Kidney glomerular epithelial cell (primary cell): Measurements from ENCODE around the gene ZNF581.

ENCODE experiments used
- DNase-seq: peaks from one replicate; lab custom pipeline; 2025; lab: John Stamatoyannopoulos, UW

Gene ZNF581

GRCh38 chr19:55679343-55680257 is 36.2 kb downstream of the ZNF581 start:
- peak; percentile 13 for DNase-seq

GRCh38 chr19:55680339-55681130 is 37.1 kb downstream of the ZNF581 start:
- DNase-seq: no peak

DNA sequence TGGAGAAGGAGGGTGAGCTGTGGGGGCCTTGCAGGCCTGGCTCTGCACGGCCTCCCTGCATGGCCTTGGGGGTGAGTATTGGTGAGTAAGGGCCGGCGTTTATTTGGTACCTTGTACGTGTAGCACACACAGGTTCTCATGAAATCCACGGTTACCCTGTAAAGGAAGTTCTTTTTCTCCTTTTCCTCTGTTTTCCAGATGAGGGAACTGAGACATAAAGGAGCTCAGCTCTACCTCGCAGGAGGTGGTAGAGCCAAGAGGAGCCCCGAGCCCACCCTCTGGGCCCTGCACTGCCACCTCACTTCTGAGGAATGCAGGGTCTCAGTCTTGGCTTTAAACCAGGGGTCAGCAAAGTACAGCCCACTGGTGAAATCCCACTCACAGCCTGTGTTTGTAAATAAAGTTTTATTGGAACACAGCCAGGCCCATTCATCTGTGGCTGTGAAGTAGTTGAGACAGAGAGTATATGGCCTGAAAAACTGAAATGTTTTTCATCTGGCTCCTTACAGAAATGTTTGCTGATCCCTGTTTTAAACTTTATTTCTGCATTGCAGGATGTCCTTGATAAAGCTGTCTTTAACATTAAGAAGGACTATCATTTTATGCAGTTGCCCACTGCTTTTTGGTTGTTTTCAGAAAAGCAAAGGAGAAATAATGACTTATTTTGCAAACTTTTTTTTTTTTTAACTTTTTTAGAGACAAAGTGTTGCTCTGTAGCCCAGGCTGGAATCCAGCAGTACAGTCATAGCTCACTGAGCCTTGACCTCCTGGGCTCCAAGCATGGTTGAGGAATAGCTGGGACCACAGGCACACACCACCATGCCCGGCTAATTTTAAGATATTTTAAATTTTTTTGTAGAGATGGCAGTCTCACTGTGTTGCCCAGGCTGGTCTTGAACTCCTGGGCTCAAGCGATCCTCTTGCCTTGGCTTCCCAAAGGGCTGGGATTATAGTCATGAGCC is 38.0 kb downstream of the ZNF581 start:
- DNase-seq: no peak

DNA sequence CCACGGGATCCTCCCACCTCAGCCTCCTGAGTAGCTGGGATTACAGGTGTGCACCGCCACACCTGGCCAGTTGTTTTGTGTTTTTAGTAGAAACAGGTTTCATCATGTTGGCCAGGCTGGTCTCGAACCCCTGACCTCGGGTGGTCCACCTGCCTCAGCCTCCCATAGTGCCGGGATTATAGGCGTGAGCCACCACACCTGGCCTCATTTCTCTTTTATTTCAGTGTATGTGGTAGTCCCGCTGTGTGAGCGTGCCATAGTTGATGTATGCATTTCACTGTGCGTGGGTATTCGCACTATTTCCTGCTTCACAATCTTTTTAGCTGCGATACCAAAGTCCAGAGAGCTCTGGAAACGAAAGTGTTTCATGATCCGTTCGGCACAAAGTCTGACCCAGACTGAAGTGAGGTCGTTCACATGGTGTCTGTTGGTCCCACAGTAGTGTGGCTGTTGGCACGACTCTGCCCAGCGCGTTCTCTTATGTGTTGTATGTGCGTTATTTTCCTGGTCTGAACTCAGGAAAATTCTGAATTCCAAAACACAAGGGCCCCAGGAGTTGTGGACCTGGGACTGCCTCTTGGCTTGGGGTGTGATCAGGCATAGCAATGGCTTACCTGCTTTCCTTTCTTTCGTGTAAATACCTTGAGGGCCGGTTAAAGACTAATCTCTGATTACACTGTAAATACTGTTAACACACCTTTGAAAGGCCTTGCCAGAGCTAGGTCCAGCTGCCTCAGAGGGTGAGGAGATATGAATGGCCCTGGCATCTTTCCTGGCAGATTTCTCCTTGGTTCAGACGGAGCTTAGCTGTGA is 40.2 kb downstream of the ZNF581 start:
- no peak for DNase-seq

- DNase-seq: no peak
These were observed 41.7 kb downstream of the ZNF581 start for GRCh38 chr19:55684946-55685681.

- DNase-seq: no peak
These were observed 42.3 kb downstream of the ZNF581 start for GRCh38 chr19:55685776-55686175.

DNA sequence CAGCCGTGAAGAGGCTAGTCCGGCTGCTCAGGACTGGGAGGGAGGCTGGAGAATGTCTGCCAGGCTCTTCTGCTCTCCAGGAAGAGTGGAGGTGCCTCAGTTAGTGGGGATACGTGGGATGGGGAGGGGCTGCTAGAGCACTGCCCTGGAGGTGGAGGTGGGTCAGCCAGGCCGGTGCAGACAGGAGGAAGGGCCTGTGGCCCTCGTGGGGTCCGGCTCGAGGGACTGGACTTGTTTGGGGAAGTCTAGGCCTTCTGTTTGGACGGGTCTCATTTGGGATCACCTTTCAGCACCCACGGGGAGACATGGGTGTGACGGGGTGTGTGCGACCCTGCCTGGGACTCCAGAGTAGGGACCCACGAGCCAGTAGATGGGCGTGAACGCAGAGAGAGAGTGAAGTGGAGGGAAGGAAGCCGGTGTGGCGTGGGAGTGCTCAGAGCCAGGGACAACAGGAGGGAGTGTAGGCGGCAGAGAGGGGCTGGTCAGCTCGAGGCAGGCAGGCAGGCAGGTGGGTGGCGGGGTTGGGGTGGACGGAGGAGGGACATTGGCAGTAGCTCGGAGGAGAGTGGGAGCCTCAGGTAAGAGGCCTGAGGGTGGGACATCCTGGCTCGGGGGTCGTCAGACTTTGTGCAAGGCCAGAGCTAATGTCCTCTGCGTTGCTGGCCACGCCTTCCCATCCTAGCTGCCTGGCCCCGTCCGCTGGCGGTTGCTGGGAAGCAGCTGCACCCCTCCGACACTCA is 43.0 kb downstream of the ZNF581 start:
- DNase-seq: no peak

DNA sequence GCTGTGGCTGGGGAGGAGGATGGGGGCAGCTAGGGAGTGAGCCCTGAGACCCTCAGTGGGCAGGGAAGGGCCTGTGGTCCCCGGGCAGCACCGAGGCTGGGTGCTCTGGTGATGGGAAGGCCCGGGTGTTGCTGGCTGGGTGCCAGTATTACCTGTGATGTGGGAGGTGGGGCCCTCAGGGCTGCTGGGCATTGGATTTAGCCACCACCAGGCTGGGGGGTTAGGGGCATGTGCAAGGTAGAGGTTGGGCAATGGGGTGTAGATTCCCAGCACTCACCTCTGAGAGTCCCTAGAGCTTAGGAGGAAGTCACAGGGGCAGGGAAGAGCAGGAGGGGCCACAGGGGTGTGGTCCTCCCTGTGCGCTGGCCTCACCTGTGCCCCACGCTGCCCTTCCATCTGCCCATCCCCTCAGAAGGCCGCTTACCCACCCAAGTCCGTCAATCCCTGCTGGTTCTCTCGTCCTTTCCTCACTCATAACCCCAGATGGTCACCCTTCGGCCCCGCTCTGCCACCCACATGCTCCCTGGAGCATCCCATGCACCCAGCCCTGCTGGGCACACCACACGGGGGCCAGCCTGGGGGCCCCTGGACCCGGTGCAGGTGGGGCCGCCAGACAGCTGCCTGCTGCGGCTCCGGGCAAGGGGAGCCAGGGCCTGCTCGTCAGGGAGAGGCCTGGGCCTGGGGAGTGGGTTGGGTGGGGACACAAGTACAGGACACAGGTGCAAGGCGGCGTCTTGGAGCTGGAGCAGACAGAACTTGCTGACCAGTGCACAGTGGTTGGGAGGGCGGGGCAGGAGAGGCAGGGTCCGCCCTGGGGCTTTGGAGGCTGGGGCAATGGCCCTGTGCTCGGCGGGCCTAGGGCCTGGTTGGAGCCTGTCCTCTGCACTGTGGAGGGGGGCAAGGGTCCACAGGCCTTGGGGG is 44.1 kb downstream of the ZNF581 start:
- DNase-seq: no peak

DNA sequence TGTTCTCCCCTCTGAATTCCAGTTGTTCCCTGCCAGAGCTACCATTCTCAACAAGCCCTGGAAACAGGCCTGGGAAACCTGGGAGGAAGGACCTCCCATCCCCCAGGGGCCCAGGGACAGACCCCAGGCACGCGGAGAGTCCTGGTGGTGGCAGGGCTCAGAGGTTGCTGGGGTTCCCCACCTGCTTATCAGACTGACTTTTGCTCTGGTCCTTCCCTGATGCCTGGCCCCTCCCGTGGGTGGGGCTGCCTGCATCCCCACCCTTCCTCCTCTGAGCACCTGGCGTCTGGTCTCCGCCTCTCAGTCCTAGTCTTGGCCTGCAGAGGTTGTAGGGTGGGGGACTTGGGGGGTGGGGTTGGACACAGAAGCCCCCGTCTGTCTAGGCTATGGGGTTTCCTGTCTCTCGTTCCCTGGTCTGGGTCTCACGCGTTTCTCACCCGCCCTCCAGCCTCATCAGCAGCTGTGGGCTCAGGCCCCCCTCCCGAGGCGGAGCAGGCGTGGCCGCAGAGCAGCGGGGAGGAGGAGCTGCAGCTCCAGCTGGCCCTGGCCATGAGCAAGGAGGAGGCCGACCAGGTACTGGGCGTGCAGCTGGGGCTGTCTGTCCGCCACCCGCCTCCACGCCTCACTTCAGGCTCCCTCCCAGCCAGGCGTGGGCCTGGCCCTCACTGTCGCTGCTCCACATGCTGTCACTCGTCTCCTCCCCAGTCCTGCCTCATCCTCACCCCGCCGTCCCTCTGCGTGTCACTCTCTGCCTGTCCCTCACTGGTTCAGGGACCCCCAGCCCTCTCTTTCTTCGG is 45.2 kb downstream of the ZNF581 start:
- DNase-seq: no peak

- DNase-seq: no peak
These were observed 46.1 kb downstream of the ZNF581 start for GRCh38 chr19:55689411-55690108.

GRCh38 chr19:55690109-55690768 is 46.8 kb downstream of the ZNF581 start:
- peak; percentile 21 for DNase-seq

DNA sequence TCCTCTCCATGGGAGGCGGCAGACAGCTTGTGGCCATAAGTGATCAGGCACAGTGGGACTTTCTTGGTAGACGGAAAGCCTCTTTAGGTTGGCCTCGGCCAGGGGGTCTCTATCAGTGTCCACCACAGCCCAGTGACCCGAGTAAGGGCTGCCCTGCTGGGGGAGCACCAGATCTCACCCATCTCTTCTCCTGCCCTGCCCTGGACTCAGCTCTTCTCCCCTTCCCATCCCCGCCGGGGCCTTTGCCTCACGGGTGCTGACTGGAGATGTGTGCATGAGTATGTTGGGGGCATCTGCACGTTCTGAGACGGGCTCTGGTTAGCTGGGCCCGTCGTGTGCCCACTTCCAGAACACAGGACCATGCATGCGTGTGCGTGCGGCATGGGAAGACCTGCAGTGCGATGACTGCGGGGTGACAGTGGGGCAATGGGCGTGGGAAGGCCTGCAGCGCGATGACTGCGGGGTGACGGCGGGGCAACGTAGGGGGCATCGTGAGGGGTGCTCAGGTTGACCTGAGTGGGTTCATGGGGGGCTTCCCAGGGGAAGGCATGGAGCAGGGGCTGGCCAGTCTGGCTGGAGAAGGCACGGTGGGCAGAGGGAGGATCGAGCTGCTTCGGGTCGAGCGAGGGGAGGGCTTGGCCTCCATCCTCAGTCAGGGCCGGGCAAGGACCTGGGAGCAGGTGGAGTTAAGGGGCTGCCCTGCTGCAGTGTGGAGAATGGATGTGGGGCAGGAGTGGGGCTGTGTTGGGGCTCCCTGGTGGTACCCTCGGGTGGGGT is 47.5 kb downstream of the ZNF581 start:
- DNase-seq: no peak

DNA sequence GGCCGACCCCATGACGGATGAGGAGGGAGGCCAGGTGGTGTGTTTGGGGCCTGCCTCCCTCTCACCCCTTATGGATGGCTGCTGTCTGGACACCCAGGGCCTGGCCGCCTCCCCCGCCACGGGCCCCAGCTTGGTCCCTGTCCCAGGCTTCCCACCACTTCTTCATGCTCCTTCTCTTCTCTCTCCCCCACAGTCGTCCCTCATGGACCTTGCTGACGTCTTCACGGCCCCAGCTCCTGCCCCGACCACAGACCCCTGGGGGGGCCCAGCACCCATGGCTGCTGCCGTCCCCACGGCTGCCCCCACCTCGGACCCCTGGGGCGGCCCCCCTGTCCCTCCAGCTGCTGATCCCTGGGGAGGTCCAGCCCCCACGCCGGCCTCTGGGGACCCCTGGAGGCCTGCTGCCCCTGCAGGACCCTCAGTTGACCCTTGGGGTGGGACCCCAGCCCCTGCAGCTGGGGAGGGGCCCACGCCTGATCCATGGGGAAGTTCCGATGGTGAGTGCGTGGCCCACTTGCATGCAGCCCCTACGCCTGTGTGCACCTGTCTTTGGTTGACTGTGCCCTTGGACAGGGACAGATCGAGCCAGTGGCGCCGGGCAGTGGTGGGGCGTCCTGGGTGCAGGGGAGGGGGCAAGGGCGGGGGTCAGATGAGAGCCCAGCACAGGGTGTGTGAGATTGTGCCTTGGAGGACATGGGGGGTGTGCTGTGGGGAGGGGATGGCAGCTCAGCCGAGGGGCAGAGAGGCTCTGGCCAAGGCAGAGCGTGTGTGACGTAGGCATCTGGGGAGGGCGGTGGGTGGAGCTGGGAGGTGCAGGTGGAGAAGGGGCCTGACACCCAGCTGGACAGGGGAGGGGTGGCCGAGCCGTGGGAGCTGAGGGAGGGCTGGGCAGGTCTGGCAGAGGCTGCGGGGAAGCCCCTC is 48.4 kb downstream of the ZNF581 start:
- no peak for DNase-seq

DNA sequence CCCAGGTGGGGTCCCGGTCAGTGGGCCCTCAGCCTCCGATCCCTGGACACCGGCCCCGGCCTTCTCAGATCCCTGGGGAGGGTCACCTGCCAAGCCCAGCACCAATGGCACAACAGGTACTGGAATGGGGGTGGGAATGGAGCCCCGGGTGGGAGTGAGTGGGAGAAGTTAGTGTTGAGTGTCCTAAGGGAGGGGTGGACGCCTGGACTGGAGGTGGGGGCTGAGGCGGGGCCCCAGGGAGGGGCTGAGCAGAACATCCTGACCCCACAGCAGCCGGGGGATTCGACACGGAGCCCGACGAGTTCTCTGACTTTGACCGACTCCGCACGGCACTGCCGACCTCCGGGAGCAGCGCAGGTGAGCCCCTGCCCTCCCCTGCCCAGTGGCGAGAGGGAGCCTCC is 49.2 kb downstream of the ZNF581 start:
- DNase-seq: no peak
